Spleen (tissue), 11 donors: ENCODE measurements around the gene ACBD6. TPM values are rescaled to one million over a fixed set of nuclear protein-coding genes. Genes with fewer than 3 reads are reported as not detected.

Source experiments
- DNase-seq: peaks from one replicate; pipeline ENCODE4 v3.0.0-alpha.2; 2020
- H3K27ac ChIP-seq, 8 donors: fragments of 200-600 bp; sonication (generic) in 7 of 8; 1 replicate in 4 of 8; 2 replicates in 4 of 8; pipeline versions ENCODE4 v1.5.0 to v1.8.0; 2016 to 2021; ENCODE audit warnings: inconsistent platforms in 4 of 8, mild to moderate bottlenecking in 4 of 8, moderate library complexity in 1 of 8
- H3K27me3 ChIP-seq, 7 donors: fragments of 200-600 bp; sonication (generic) in 6 of 7; replicated peaks in 1 of 7; 1 replicate in 4 of 7; 2 replicates in 3 of 7; pipeline versions ENCODE4 v1.5.0 to v1.8.0; 2016 to 2021; ENCODE audit warnings: inconsistent platforms in 3 of 7, mild to moderate bottlenecking in 1 of 7
- H3K36me3 ChIP-seq, 6 donors: fragments of 200-600 bp; sonication (generic) in 5 of 6; 1 replicate in 4 of 6; 2 replicates in 2 of 6; pipeline versions ENCODE4 v1.5.0 to v1.8.0; 2016 to 2021; ENCODE audit warnings: inconsistent platforms in 2 of 6
- H3K4me1 ChIP-seq, 6 donors: fragments of 200-600 bp; sonication (generic) in 5 of 6; 1 replicate in 3 of 6; 2 replicates in 3 of 6; pipeline versions ENCODE4 v1.5.0 to v1.8.0; 2016 to 2021; ENCODE audit warnings: inconsistent platforms in 3 of 6
- H3K4me3 ChIP-seq, 8 donors: fragments of 200-600 bp; sonication (generic) in 7 of 8; 1 replicate in 4 of 8; 2 replicates in 4 of 8; pipeline versions ENCODE4 v1.5.0 to v1.8.0; 2016 to 2021; ENCODE audit warnings: inconsistent platforms in 4 of 8, mild to moderate bottlenecking in 4 of 8, moderate library complexity in 2 of 8
- H3K9me3 ChIP-seq, 8 donors: fragments of 200-600 bp; sonication (generic) in 7 of 8; 1 replicate in 4 of 8; 2 replicates in 4 of 8; pipeline versions ENCODE4 v1.5.0 to v1.8.0; 2016 to 2021; ENCODE audit warnings: inconsistent platforms in 4 of 8
- POLR2A ChIP-seq, 3 donors: fragments of 450-650 bp; IDR thresholded peaks; one replicate each; pipeline ENCODE4 v1.5.1; 2017; ENCODE audit warnings: antibody characterized with exemption in 3 of 3, mild to moderate bottlenecking in 1 of 3
- POLR2AphosphoS5 ChIP-seq, 3 donors: sonication (generic); formaldehyde crosslinking; IDR thresholded peaks; one replicate each; pipeline ENCODE4 v1.5.1; 2017; ENCODE audit warnings: antibody characterized with exemption in 3 of 3
- WGBS, 5 donors: extraction: QIAGEN DNeasy Blood & Tissue Kit in 3 of 5; methylation state at CpG; one replicate each; pipeline versions ENCODE4 v1.1.5 to v1.1.7; 2013 to 2018; 5-methylcytosine and 5-hydroxymethylcytosine counted together
- intact Hi-C: fragments of 100-400 bp; cut with DNase I; formaldehyde crosslinking; loops from one replicate; pipeline ENCODE4 v1.15.0; 2023; ENCODE audit warnings: low total_unique reads
- polyA plus RNA-seq, 3 donors: library from polyadenylated mRNA; stranded (reverse); fragments of 200-250 nt; gene quantifications; one replicate each; pipeline ENCODE4 v1.2.1, GENCODE V29; 2013
- total RNA-seq, 7 donors: library from RNA; depleted of rRNA in 3 of 7; stranded (reverse); fragments of >200 nt in 3 of 7; fragmentation: NEBNext Ultra II Directional in 4 of 7; extraction: Animal tissue kit (Norgen Biotek cat#: 25700) in 4 of 7; gene quantifications; one replicate each; pipeline versions ENCODE4 v1.1.0 to v1.2.1, GENCODE V29; 2016 to 2021
- TF ChIP-seq, protein P1 (sequence below), 11 experiments: fragments of 200-600 bp in 7 of 11; fragments of 450-650 bp in 4 of 11; sonication (generic) in 4 of 11; IDR thresholded peaks in 8 of 11; conservative IDR thresholded peaks in 3 of 11; 1 replicate in 7 of 11; 2 replicates in 4 of 11; pipeline versions ENCODE4 v1.4.0 to v1.8.0; 2016 to 2021; ENCODE audit warnings: antibody characterized with exemption in 11 of 11, inconsistent platforms in 4 of 11, mild to moderate bottlenecking in 1 of 11
- donor health status: healthy with polysubstance abuse.
- donor health status: DM: no; HTN: no; CAD: no; lungs with moderate emphysema.
- donor health status: DM: no; HTN: no; CAD: no.
- donor health status: Bipolar disorder and iron deficiency.
- donor health status: healthy.
- donor health status: DM: no; HTN: no; CAD: no.
- donor health status: DM: yes; HTN: yes; CAD: no.

ACBD6 gene
- total and polyA plus RNA-seq, 10 donors = 27.2 to 62.9 (median 38.3) TPM

DNA sequence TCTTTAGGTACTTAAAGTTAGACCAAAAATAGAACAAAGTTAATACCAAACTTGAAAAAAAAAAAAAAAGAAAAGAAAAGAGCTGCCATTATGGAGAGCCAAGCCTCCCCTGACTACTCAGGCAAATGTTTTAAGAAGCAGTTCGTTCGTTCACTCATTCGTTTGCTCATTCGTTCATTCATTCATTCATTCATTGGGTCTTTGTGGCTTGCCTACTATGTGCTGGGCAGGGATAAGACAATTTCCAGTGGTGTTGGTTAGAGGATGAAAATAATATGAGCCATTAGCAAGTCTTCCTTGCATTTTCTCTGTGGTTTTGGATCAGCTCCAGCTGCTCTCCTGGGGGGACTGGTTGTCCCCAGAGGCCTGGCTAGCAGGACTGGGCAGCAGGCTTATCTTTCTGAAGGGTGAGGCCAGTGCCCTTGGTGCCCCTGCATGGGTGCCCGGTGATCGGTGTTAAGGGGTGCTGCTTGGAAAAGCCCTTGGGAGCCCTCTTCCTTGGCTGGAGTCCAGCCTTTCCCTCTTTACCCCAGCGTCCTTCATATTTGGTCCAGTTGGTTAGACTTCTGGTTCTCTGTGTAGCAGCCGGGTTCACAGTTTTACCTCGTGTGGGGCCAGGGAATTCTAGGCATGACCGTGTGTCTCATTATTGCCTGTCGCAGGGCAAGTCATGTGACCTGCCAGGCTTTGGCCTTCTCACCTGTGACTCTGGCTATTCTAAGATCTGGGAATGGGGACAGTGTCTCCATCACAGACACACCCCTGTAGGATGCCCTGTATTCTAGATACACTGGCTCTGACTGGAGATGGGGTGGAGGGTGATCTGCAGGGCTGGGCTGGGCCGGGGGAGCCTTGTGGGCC is 239.5 kb downstream of the ACBD6 start:
- Histone ChIP-seq H3K36me3 (no peaks in the 10 kb centered on the region), H3K9me3 (no peaks in the 10 kb centered on the region), H3K27me3 (peaks cover 0 to 51% (median 14%) of the 10 kb centered on the region in 7 donors), H3K27ac (no peak overlapping the region), H3K4me3 (no peak overlapping the region), H3K4me1 (no peaks in the 10 kb centered on the region)
- TF ChIP-seq POLR2A (IDR thresholded peaks at IDR 0.05) (no peak), POLR2AphosphoS5 (IDR thresholded peaks at IDR 0.05) (no peak)
- TF ChIP-seq, protein P1, sequence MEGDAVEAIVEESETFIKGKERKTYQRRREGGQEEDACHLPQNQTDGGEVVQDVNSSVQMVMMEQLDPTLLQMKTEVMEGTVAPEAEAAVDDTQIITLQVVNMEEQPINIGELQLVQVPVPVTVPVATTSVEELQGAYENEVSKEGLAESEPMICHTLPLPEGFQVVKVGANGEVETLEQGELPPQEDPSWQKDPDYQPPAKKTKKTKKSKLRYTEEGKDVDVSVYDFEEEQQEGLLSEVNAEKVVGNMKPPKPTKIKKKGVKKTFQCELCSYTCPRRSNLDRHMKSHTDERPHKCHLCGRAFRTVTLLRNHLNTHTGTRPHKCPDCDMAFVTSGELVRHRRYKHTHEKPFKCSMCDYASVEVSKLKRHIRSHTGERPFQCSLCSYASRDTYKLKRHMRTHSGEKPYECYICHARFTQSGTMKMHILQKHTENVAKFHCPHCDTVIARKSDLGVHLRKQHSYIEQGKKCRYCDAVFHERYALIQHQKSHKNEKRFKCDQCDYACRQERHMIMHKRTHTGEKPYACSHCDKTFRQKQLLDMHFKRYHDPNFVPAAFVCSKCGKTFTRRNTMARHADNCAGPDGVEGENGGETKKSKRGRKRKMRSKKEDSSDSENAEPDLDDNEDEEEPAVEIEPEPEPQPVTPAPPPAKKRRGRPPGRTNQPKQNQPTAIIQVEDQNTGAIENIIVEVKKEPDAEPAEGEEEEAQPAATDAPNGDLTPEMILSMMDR (IDR thresholded peaks at IDR 0.05 in 8 of 11, conservative IDR thresholded peaks at IDR 0.05 in 3 of 11) = no peak
- intact Hi-C loops = no loop called here
- 73 to 82% (median 80%) methylated on average over 11 to 12 of the region's 12 CpGs for WGBS, 5 donors
- DNase-seq = peak; percentile 41

DNA sequence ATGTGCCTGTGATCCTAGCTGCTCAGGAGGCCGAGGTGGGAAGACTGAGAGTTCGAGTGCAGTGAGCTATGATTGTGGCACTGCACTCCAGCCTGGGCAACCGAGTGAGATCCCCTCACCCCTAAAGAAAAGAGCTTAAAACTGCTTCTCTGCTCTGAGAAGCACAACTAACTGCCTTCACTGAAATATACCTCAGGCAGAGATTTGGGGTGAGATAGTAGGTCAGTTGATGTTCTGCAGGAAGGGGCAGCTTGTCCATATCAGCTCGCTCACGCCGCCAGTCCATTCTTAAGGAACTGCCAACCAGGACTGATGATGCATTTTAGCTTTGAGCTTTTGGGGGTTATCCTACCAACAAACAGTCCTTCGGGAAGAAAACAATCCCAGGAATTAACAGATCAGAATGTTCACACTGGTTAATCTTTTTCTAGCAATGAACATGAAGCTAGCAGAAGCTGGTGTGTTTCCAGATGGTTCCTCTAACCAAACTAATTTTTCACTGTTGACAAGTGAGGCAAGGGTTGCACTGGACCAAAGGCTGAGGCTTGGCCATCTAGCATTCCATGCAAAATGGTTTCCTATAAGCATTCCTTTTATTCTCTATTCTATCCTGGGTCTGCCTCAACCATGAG is 240.7 kb downstream of the ACBD6 start:
- TF ChIP-seq, protein P1 (IDR thresholded peaks at IDR 0.05 in 8 of 11, conservative IDR thresholded peaks at IDR 0.05 in 3 of 11) = no peak
- TF ChIP-seq POLR2A (IDR thresholded peaks at IDR 0.05) = no peak
- TF ChIP-seq POLR2AphosphoS5 (IDR thresholded peaks at IDR 0.05) = no peak
- Histone ChIP-seq H3K27ac (no peak overlapping the region), H3K9me3 (no peaks in the 10 kb centered on the region), H3K4me1 (no peaks in the 10 kb centered on the region), H3K36me3 (no peaks in the 10 kb centered on the region), H3K4me3 (no peak overlapping the region), H3K27me3 (peaks cover 0 to 63% (median 23%) of the 10 kb centered on the region in 7 donors)
- DNase-seq = peak; percentile 31
- intact Hi-C loops = no loop called here
- WGBS, 5 donors = 77 to 88% (median 82%) methylated on average over 7 of the region's 7 CpGs

DNA sequence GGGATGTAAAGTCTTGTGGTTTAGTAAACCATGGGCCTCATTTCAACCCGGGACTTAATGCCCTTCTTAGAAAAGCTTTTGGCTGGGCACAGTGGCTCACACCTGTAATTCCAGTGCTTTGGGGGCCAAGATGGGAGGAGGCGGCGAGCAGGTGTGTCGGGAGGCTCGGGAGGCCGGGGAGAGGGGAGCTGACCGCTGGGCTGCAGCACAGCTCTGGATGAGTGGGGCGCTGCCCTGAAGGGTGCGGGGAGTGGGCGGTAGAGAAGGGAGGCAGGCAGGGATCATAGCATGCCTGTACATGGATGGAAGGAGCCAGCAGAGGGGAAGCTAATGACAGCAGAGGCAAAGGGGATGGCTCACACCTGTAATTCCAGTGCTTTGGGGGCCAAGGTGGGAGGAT is 241.3 kb downstream of the ACBD6 start:
- no peaks in the 10 kb centered on the region for H3K9me3 ChIP-seq
- no peaks in the 10 kb centered on the region for H3K36me3 ChIP-seq
- no peaks in the 10 kb centered on the region for H3K4me1 ChIP-seq
- peak; percentile 48 for DNase-seq
- intact Hi-C loops = no loop called here
- H3K27ac ChIP-seq = no peak overlapping the region
- peaks cover 0 to 69% (median 27%) of the 10 kb centered on the region in 7 donors for H3K27me3 ChIP-seq
- WGBS, 5 donors = 84 to 94% (median 89%) methylated on average over 10 of the region's 10 CpGs
- no peak for TF ChIP-seq POLR2A (IDR thresholded peaks at IDR 0.05)
- TF ChIP-seq, protein P1 (IDR thresholded peaks at IDR 0.05 in 8 of 11, conservative IDR thresholded peaks at IDR 0.05 in 3 of 11) = no peak
- no peak for TF ChIP-seq POLR2AphosphoS5 (IDR thresholded peaks at IDR 0.05)
- H3K4me3 ChIP-seq = no peak overlapping the region

DNA sequence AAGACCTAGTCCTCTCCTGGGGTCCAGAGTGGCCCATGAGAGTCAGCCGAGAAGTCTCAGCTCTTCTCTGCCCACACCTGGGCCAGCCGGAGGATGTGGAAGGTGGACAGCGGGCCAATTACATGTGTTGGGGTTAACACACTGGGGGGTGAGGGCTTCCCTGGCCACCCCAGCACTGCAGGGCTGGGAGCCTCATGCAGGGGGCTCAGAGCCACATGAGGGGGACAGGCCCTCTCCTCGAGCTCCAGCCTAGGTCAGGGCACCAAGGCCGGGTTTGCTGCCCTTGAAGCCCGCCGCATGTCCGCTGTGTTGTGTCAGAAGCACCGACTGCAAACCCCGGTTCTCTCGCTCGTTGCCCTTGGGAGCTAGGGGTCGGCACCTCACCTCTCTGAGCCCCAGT is 241.8 kb downstream of the ACBD6 start:
- intact Hi-C loops = no loop called here
- Histone ChIP-seq H3K4me1 (no peaks in the 10 kb centered on the region), H3K36me3 (no peaks in the 10 kb centered on the region), H3K4me3 (no peak overlapping the region), H3K27me3 (peaks cover 0 to 74% (median 27%) of the 10 kb centered on the region in 7 donors), H3K27ac (no peak overlapping the region), H3K9me3 (no peaks in the 10 kb centered on the region)
- no peak for TF ChIP-seq POLR2A (IDR thresholded peaks at IDR 0.05)
- no peak for TF ChIP-seq POLR2AphosphoS5 (IDR thresholded peaks at IDR 0.05)
- TF ChIP-seq, protein P1 (IDR thresholded peaks at IDR 0.05 in 8 of 11, conservative IDR thresholded peaks at IDR 0.05 in 3 of 11) = no peak
- DNase-seq = peak; percentile 61
- WGBS, 5 donors = 83 to 90% (median 88%) methylated on average over 3 to 13 of the region's 13 CpGs
